ENCODE results near the gene PPP1R7.
A peak's percentile ranks its signal among the peaks of the same experiment; 100 is the strongest.

The PPP1R7 gene

GRCh38 chr2:241224851-241225438 lies 74.7 kb downstream of the PPP1R7 start:
- Histone ChIP-seq H3K4me3 (ENCODE audit: extremely low read depth, insufficient read depth, low read length, poor library complexity, severe bottlenecking) (no peak overlapping the region), H3K9me3 (ENCODE audit: control insufficient read depth, low read length) (peaks cover 3% of the 10 kb centered on the region), H3K27ac (ENCODE audit: low read depth, low read length, severe bottlenecking) (peak overlapping the region; percentile 41), H3K4me1 (ENCODE audit: control insufficient read depth, insufficient read depth, low read length, poor library complexity, severe bottlenecking) (peaks cover 15% of the 10 kb centered on the region), H3K36me3 (ENCODE audit: control insufficient read depth, insufficient read depth, low read length) (peaks cover 48% of the 10 kb centered on the region)
- 89 to 92% methylated on average over 7 to 8 of the region's 8 CpGs for WGBS, 2 experiments (ENCODE audit: insufficient coverage in 2 of 2)

GRCh38 chr2:241225545-241225944 lies 75.3 kb downstream of the PPP1R7 start:
- Histone ChIP-seq H3K27ac (ENCODE audit: low read depth, low read length, severe bottlenecking) (no peak overlapping the region), H3K9me3 (ENCODE audit: control insufficient read depth, low read length) (no peaks in the 10 kb centered on the region), H3K36me3 (ENCODE audit: control insufficient read depth, insufficient read depth, low read length) (peaks cover 54% of the 10 kb centered on the region), H3K4me1 (ENCODE audit: control insufficient read depth, insufficient read depth, low read length, poor library complexity, severe bottlenecking) (peaks cover 15% of the 10 kb centered on the region), H3K4me3 (ENCODE audit: extremely low read depth, insufficient read depth, low read length, poor library complexity, severe bottlenecking) (no peak overlapping the region)
- WGBS, 2 experiments (ENCODE audit: insufficient coverage in 2 of 2), result 94 to 98% methylated on average over 15 to 16 of the region's 16 CpGs

DNA sequence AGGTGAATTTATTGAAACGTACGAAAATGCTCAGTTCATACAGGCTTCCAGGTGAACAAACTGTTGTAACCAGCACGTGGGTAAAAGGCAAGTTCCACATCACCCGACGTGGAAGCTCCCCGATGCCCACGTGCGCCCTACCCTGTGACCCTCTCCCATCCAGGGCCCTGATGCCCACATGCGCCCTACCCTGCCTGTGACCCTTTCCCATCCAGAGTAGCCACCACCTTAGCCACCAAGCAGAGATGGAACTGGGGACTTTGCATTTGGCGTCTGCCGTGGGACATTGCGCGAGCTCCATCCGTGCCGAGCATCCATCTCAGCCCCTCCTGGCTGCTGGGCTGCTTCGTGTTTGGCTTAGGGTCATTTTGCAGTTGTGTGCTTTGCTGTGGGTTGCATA lies 75.7 kb downstream of the PPP1R7 start:
- Histone ChIP-seq H3K4me3 (ENCODE audit: extremely low read depth, insufficient read depth, low read length, poor library complexity, severe bottlenecking) (no peak overlapping the region), H3K9me3 (ENCODE audit: control insufficient read depth, low read length) (no peaks in the 10 kb centered on the region), H3K4me1 (ENCODE audit: control insufficient read depth, insufficient read depth, low read length, poor library complexity, severe bottlenecking) (peaks cover 15% of the 10 kb centered on the region), H3K27ac (ENCODE audit: low read depth, low read length, severe bottlenecking) (no peak overlapping the region), H3K36me3 (ENCODE audit: control insufficient read depth, insufficient read depth, low read length) (peaks cover 59% of the 10 kb centered on the region)
- 94 to 97% methylated on average over 8 to 12 of the region's 16 CpGs for WGBS, 2 experiments (ENCODE audit: insufficient coverage in 2 of 2)

- H3K4me3 ChIP-seq (ENCODE audit: extremely low read depth, insufficient read depth, low read length, poor library complexity, severe bottlenecking), result no peak overlapping the region
- peaks cover 15% of the 10 kb centered on the region for H3K4me1 ChIP-seq (ENCODE audit: control insufficient read depth, insufficient read depth, low read length, poor library complexity, severe bottlenecking)
- no peaks in the 10 kb centered on the region for H3K9me3 ChIP-seq (ENCODE audit: control insufficient read depth, low read length)
- H3K36me3 ChIP-seq (ENCODE audit: control insufficient read depth, insufficient read depth, low read length), result peaks cover 68% of the 10 kb centered on the region
- WGBS, 2 experiments (ENCODE audit: insufficient coverage in 2 of 2), result 90 to 93% methylated on average over 13 to 17 of the region's 19 CpGs
- H3K27ac ChIP-seq (ENCODE audit: low read depth, low read length, severe bottlenecking), result no peak overlapping the region
These were observed 76.7 kb downstream of the PPP1R7 start for GRCh38 chr2:241226723-241227572.

DNA sequence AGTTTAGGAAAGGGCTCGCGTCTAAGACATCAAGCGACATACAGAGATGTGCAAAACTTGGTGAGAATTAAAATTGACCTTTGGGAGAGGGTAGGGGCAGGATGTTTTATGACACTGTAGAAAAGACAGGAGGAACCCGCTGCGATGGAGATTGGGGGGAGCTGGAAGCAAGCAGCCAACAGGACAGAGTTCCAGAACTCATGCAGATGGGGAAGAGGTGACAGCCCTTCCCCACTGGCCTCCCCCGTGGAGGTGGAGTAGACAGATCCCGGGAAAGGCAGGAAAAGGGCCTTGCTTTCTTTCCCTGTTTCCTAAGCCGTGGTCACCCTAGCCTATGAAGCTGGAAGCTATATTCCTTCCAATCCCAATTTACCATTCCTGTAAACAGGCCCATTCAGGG lies 77.3 kb downstream of the PPP1R7 start:
- WGBS, 2 experiments (ENCODE audit: insufficient coverage in 2 of 2), result 92 to 100% methylated on average over 2 to 8 of the region's 8 CpGs
- Histone ChIP-seq H3K4me1 (ENCODE audit: control insufficient read depth, insufficient read depth, low read length, poor library complexity, severe bottlenecking) (peaks cover 15% of the 10 kb centered on the region), H3K27ac (ENCODE audit: low read depth, low read length, severe bottlenecking) (no peak overlapping the region), H3K4me3 (ENCODE audit: extremely low read depth, insufficient read depth, low read length, poor library complexity, severe bottlenecking) (no peak overlapping the region), H3K9me3 (ENCODE audit: control insufficient read depth, low read length) (no peaks in the 10 kb centered on the region), H3K36me3 (ENCODE audit: control insufficient read depth, insufficient read depth, low read length) (peaks cover 75% of the 10 kb centered on the region)

DNA sequence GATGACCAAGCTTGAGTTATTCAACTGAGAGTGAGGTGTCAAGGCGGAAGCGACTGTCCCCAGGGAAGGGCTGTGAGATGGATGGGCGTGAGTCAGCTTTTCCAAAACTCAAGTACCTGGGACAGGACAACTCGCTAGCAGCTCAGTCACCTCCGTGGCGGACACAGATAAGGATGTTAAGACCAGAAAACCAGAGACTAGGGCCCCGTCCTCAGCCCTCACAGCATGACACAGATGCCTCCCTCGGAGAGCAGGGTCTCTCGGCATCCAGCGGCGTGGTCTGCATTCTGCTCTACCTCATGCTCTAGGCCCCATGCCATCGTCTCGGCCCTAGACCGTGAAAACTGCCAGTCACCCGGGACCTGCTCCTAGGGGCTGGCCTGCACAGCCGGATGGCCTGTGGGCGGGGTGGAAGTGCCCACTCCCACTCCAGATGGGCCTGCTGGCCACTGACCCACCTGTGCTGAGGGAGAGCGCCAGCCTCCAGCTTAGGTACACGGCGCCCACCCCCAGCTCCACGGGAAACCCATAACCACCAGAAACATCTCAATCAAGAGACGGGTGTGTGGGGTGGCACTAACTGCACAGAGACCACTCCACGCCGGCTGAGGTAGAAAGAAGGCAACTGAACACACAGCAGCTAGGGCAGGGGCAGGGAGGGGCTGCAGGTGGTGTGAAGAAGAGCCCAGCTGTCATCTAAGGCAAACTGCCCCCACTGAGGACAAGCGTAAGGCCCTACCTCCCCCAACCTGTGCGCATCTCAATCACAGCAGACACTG lies 78.0 kb downstream of the PPP1R7 start:
- no peak overlapping the region for H3K4me3 ChIP-seq (ENCODE audit: extremely low read depth, insufficient read depth, low read length, poor library complexity, severe bottlenecking)
- H3K4me1 ChIP-seq (ENCODE audit: control insufficient read depth, insufficient read depth, low read length, poor library complexity, severe bottlenecking), result peaks cover 15% of the 10 kb centered on the region
- no peaks in the 10 kb centered on the region for H3K9me3 ChIP-seq (ENCODE audit: control insufficient read depth, low read length)
- H3K27ac ChIP-seq (ENCODE audit: low read depth, low read length, severe bottlenecking), result no peak overlapping the region
- peaks cover 77% of the 10 kb centered on the region for H3K36me3 ChIP-seq (ENCODE audit: control insufficient read depth, insufficient read depth, low read length)
- WGBS, 2 experiments (ENCODE audit: insufficient coverage in 2 of 2), result 94 to 95% methylated on average over 20 to 25 of the region's 26 CpGs

DNA sequence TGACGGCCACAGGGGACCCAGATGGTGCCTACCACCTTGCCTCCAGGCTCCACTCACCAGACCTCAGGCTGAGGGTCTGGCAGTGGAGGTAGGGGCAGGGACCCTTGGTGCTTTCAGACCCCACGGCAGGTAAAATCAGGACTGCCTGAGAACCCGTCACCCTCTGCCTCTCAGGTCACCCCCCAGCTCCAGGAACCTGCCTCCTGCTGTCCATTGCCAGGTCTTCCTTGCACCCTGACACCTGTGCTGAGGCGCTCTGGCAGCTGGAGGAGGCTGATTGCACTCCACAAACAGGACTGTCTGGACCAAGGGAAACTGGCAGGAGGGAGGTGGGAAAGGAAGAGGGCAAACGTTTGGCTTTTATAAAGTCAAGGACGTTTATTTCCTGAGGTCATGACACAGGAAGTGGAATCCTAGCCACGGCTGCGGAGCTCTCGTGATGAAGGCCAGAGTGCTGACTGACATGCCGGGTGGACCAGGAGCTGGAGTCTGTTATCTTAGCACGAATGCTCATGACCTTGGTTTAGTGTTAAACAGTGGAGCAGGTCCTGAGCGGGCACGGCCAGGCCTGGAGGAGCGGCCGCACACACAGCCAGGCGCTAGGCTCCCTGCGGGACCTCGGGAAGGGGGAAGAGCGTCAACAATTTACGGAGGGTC lies 78.7 kb downstream of the PPP1R7 start:
- no peaks in the 10 kb centered on the region for H3K9me3 ChIP-seq (ENCODE audit: control insufficient read depth, low read length)
- peaks cover 85% of the 10 kb centered on the region for H3K36me3 ChIP-seq (ENCODE audit: control insufficient read depth, insufficient read depth, low read length)
- H3K27ac ChIP-seq (ENCODE audit: low read depth, low read length, severe bottlenecking), result peak overlapping the region; percentile 16
- peaks cover 11% of the 10 kb centered on the region for H3K4me1 ChIP-seq (ENCODE audit: control insufficient read depth, insufficient read depth, low read length, poor library complexity, severe bottlenecking)
- no peak overlapping the region for H3K4me3 ChIP-seq (ENCODE audit: extremely low read depth, insufficient read depth, low read length, poor library complexity, severe bottlenecking)
- 92 to 95% methylated on average over 13 to 18 of the region's 20 CpGs for WGBS, 2 experiments (ENCODE audit: insufficient coverage in 2 of 2)

- H3K27ac ChIP-seq (ENCODE audit: low read depth, low read length, severe bottlenecking), result no peak overlapping the region
- H3K4me3 ChIP-seq (ENCODE audit: extremely low read depth, insufficient read depth, low read length, poor library complexity, severe bottlenecking), result no peak overlapping the region
- H3K9me3 ChIP-seq (ENCODE audit: control insufficient read depth, low read length), result no peaks in the 10 kb centered on the region
- H3K36me3 ChIP-seq (ENCODE audit: control insufficient read depth, insufficient read depth, low read length), result peaks cover 91% of the 10 kb centered on the region
- peaks cover 3% of the 10 kb centered on the region for H3K4me1 ChIP-seq (ENCODE audit: control insufficient read depth, insufficient read depth, low read length, poor library complexity, severe bottlenecking)
- 94 to 97% methylated on average over 19 to 29 of the region's 29 CpGs for WGBS, 2 experiments (ENCODE audit: insufficient coverage in 2 of 2)
These were observed 79.5 kb downstream of the PPP1R7 start for GRCh38 chr2:241229563-241230401.

DNA sequence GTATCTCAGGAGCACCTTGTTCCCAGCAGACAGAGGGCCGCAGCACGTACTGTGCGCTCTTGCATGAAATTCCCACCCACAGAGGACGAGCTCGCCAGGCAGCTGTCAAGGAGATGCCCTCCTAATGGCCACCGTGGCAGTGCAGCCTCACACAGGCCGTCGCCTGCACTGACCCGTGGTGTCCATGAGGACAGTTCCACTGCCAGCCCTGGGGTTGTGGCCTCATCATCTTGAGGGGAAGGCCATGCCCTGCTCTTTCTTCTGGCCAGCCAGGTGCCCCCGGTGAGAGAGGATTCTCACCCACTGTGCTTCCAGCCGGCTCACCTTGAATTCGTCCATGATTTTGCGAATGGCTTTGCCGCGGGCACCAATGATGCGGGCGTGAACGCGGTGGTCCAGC lies 80.2 kb downstream of the PPP1R7 start:
- WGBS, 2 experiments (ENCODE audit: insufficient coverage in 2 of 2), result 93 to 96% methylated on average over 10 to 19 of the region's 19 CpGs
- no peaks in the 10 kb centered on the region for H3K4me1 ChIP-seq (ENCODE audit: control insufficient read depth, insufficient read depth, low read length, poor library complexity, severe bottlenecking)
- no peaks in the 10 kb centered on the region for H3K9me3 ChIP-seq (ENCODE audit: control insufficient read depth, low read length)
- H3K36me3 ChIP-seq (ENCODE audit: control insufficient read depth, insufficient read depth, low read length), result peaks cover 91% of the 10 kb centered on the region
- no peak overlapping the region for H3K27ac ChIP-seq (ENCODE audit: low read depth, low read length, severe bottlenecking)
- H3K4me3 ChIP-seq (ENCODE audit: extremely low read depth, insufficient read depth, low read length, poor library complexity, severe bottlenecking), result no peak overlapping the region

Data from mesodermal cell (in vitro differentiated cells).